ENCODE measurements around the gene RMND5B. TPM values are rescaled to one million over a fixed set of nuclear protein-coding genes. Genes with fewer than 3 reads are reported as not detected.

The RMND5B gene
- total and polyA plus RNA-seq, 8 donors: 12.1 to 29.8 (median 18.1) TPM

DNA sequence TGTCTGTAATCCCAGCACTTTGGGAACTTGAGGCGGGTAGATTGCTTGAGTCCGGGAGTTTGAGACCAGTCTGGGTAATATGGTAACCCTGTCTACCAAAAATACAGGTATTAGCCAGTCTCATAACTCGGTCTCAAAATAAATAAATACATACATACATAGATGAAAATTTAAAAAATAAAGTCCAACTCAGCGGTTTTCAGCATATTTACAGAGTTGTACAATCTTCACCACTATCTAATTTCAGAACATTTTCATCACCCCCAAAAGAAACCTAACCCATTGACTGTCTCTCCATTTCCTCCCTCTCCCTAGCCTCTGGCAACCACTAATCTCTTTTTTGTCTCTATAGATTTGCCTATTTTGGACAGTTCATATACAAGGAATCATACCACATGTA, 10.7 kb downstream of the RMND5B start:
- Histone ChIP-seq H3K36me3 (peaks cover 0 to 36% (median 0%) of the 10 kb centered on the region in 3 donors), H3K4me1 (no peaks in the 10 kb centered on the region), H3K27ac (no peak overlapping the region), H3K27me3 (no peaks in the 10 kb centered on the region), H3K9me3 (no peaks in the 10 kb centered on the region), H3K4me3 (no peak overlapping the region)
- no peak for DNase-seq
- intact Hi-C loops (cut with DNase I): no loop called here
- WGBS, 2 donors: 96 to 98% methylated on average over 4 of the region's 4 CpGs
- FAIRE-seq: no peak
- ATAC-seq: no peak
- TF ChIP-seq, protein P1, sequence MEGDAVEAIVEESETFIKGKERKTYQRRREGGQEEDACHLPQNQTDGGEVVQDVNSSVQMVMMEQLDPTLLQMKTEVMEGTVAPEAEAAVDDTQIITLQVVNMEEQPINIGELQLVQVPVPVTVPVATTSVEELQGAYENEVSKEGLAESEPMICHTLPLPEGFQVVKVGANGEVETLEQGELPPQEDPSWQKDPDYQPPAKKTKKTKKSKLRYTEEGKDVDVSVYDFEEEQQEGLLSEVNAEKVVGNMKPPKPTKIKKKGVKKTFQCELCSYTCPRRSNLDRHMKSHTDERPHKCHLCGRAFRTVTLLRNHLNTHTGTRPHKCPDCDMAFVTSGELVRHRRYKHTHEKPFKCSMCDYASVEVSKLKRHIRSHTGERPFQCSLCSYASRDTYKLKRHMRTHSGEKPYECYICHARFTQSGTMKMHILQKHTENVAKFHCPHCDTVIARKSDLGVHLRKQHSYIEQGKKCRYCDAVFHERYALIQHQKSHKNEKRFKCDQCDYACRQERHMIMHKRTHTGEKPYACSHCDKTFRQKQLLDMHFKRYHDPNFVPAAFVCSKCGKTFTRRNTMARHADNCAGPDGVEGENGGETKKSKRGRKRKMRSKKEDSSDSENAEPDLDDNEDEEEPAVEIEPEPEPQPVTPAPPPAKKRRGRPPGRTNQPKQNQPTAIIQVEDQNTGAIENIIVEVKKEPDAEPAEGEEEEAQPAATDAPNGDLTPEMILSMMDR (IDR thresholded peaks at IDR 0.05): no peak

DNA sequence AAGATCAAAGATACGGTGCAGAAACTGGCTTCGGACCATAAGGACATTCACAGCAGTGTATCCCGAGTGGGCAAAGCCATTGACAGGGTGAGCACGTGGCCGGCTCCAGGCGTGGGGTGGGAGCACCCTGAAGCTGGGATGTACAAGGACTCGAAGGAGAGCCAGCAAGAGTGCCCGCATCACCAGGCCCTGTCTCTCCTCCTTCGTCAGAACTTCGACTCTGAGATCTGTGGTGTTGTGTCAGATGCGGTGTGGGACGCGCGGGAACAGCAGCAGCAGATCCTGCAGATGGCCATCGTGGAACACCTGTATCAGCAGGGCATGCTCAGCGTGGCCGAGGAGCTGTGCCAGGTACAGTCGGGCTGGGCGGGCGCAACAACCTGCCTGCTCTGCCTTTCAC, 11.8 kb downstream of the RMND5B start:
- DNase-seq: no peak
- Histone ChIP-seq H3K9me3 (no peaks in the 10 kb centered on the region), H3K36me3 (peaks cover 0 to 41% (median 8%) of the 10 kb centered on the region in 3 donors), H3K27ac (no peak overlapping the region), H3K4me1 (no peaks in the 10 kb centered on the region), H3K4me3 (no peak overlapping the region), H3K27me3 (no peaks in the 10 kb centered on the region)
- WGBS, 2 donors: 82 to 86% methylated on average over 20 of the region's 20 CpGs
- intact Hi-C loops (cut with DNase I): no loop called here
- ATAC-seq: no peak
- TF ChIP-seq, protein P1 (IDR thresholded peaks at IDR 0.05): no peak
- FAIRE-seq: no peak

DNA sequence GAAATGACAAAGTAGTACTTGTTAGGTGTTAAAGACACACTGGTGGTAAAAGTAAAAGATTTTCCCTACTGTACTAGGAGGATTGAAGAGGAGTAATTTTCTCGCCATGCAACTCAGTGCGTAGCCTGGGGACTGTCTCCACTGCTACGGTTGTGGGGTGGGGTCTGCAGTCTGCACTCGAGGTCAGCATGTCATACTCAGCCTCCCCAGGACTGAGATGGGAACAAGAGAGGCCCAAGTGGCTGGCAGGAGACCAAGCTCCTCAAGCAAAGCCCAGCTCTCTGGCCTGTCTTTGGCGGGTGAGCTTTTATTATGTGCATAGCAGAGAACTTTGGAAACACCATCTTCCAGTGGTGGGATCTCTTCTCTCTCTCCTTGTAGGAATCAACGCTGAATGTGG, 12.4 kb downstream of the RMND5B start:
- DNase-seq: no peak
- no peaks in the 10 kb centered on the region for H3K27me3 ChIP-seq
- H3K4me3 ChIP-seq: no peak overlapping the region
- peaks cover 0 to 46% (median 10%) of the 10 kb centered on the region in 3 donors for H3K36me3 ChIP-seq
- H3K9me3 ChIP-seq: no peaks in the 10 kb centered on the region
- no peak for ATAC-seq
- FAIRE-seq: no peak
- TF ChIP-seq, protein P1 (IDR thresholded peaks at IDR 0.05): no peak
- 84 to 93% methylated on average over 6 of the region's 6 CpGs for WGBS, 2 donors
- H3K4me1 ChIP-seq: no peaks in the 10 kb centered on the region
- intact Hi-C loops (cut with DNase I): no loop called here
- H3K27ac ChIP-seq: no peak overlapping the region

DNA sequence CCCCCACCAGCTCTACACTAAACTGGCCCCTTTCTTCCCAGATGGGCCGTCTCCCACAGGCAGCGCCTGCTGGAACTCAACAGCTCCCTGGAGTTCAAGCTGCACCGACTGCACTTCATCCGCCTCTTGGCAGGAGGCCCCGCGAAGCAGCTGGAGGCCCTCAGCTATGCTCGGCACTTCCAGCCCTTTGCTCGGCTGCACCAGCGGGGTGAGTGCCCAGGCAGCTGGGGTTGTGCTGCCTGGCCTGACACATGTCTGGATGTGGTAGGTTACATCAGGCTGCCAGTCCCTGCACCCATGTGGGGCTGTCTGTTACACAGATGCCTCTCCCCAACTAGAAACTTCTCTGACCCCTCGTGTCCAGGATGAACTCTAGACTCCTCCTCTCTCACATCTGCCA, 13.1 kb downstream of the RMND5B start:
- DNase-seq (no peak), FAIRE-seq (no peak), ATAC-seq (no peak)
- WGBS, 2 donors: 69 to 70% methylated on average over 10 of the region's 10 CpGs
- TF ChIP-seq, protein P1 (IDR thresholded peaks at IDR 0.05): no peak
- Histone ChIP-seq H3K36me3 (peaks cover 0 to 53% (median 17%) of the 10 kb centered on the region in 3 donors), H3K27ac (no peak overlapping the region), H3K9me3 (no peaks in the 10 kb centered on the region), H3K4me3 (no peak overlapping the region), H3K4me1 (no peaks in the 10 kb centered on the region), H3K27me3 (no peaks in the 10 kb centered on the region)
- intact Hi-C loops (cut with DNase I): no loop called here

DNA sequence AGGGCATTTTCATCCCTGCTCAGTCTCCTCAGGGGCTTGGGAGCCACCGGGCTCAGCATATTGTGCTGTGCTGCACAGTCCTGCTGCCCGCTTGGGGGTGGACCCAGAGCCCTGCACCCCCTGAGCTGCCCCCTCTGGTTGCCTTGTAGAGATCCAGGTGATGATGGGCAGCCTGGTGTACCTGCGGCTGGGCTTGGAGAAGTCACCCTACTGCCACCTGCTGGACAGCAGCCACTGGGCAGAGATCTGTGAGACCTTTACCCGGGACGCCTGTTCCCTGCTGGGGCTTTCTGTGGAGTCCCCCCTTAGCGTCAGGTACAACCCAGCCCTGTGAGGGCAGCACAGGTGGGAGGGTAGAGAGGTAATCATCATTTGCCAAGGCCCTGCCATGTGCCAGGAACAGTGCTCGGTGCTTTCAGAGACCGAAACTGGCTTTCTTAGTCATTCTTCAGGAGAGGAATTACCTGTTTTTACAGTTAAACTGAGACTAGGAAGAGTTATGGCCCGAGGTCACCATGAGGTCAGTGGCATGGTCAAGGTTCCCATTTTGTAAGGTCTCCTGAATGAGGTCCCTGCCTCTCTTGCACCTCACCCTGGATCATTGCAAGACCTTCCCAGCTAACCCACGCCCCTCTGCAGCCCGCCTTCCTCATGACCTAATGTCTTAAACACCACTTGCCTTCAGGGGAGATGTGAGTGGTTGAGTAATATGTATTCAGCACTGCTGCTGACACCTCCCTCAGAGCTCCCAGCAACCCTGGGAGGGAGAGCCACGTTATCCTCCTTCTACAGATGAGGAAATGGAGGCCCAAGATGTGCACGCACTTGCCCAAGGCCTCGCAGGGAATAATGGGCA, 15.4 kb downstream of the RMND5B start:
- TF ChIP-seq, protein P1 (IDR thresholded peaks at IDR 0.05): peak; percentile 64 to 72 (median 68)
- Histone ChIP-seq H3K9me3 (no peaks in the 10 kb centered on the region), H3K4me3 (no peak overlapping the region), H3K4me1 (no peaks in the 10 kb centered on the region), H3K36me3 (peaks cover 0 to 59% (median 21%) of the 10 kb centered on the region in 3 donors), H3K27ac (no peak overlapping the region), H3K27me3 (no peaks in the 10 kb centered on the region)
- 52 to 57% methylated on average over 14 of the region's 14 CpGs for WGBS, 2 donors
- peak; percentile 60 to 89 (median 80) for DNase-seq
- ATAC-seq: peak; percentile 72 to 92 (median 88)
- no peak for FAIRE-seq
- intact Hi-C loops (cut with DNase I): loop anchor here in 1 of 3 donors (5.0 kb wide), 1 partner anchor 69 kb away; no protein-coding TSS in a partner anchor

Measured in pancreas (tissue), 10 donors.